ENCODE results near the gene PRKN.
"Not testable (repeated sequence)": the region's sequence is repeated elsewhere in the genome, so short reads cannot be mapped to it uniquely, and the experiment has no call there.

PRKN gene

GRCh38 chr6:161861061-161861460 is 866.5 kb downstream of the PRKN start:
- not testable (repeated sequence) for H3K36me3 ChIP-seq (ENCODE audit: control insufficient read depth, insufficient read depth, low read length); H3K27ac ChIP-seq (ENCODE audit: low read depth, low read length); H3K27me3 ChIP-seq (ENCODE audit: control insufficient read depth, insufficient read depth, low read length); H3K9ac ChIP-seq (ENCODE audit: low read length); H3K4me3 ChIP-seq (ENCODE audit: low read depth, low read length); H3K9me3 ChIP-seq (ENCODE audit: control insufficient read depth, insufficient read depth, low read depth, low read length); H3K4me1 ChIP-seq (ENCODE audit: control insufficient read depth, insufficient read depth, low read length)

GRCh38 chr6:161853657-161854056 is 873.9 kb downstream of the PRKN start:
- Histone ChIP-seq H3K27me3 (ENCODE audit: control insufficient read depth, insufficient read depth, low read length) (no peaks in the 10 kb centered on the region), H3K9me3 (ENCODE audit: control insufficient read depth, insufficient read depth, low read depth, low read length) (no peaks in the 10 kb centered on the region), H3K27ac (ENCODE audit: low read depth, low read length) (no peak overlapping the region), H3K4me3 (ENCODE audit: low read depth, low read length) (no peak overlapping the region), H3K9ac (ENCODE audit: low read length) (no peak overlapping the region), H3K36me3 (ENCODE audit: control insufficient read depth, insufficient read depth, low read length) (no peaks in the 10 kb centered on the region), H3K4me1 (ENCODE audit: control insufficient read depth, insufficient read depth, low read length) (0 out of 2 replicates have a peak, but pooled peaks cover 4% of the 10 kb centered on the region)

GRCh38 chr6:161851486-161851885 is 876.1 kb downstream of the PRKN start:
- H3K27ac ChIP-seq (ENCODE audit: low read depth, low read length); H3K9ac ChIP-seq (ENCODE audit: low read length); H3K4me1 ChIP-seq (ENCODE audit: control insufficient read depth, insufficient read depth, low read length); H3K9me3 ChIP-seq (ENCODE audit: control insufficient read depth, insufficient read depth, low read depth, low read length); H3K36me3 ChIP-seq (ENCODE audit: control insufficient read depth, insufficient read depth, low read length); H3K27me3 ChIP-seq (ENCODE audit: control insufficient read depth, insufficient read depth, low read length); H3K4me3 ChIP-seq (ENCODE audit: low read depth, low read length): not testable (repeated sequence)

GRCh38 chr6:161850562-161850961 is 877.0 kb downstream of the PRKN start:
- H3K27ac ChIP-seq (ENCODE audit: low read depth, low read length) = no peak overlapping the region

GRCh38 chr6:161847628-161848027 is 879.9 kb downstream of the PRKN start:
- Histone ChIP-seq H3K9ac (ENCODE audit: low read length) (no peak overlapping the region), H3K27ac (ENCODE audit: low read depth, low read length) (no peak overlapping the region), H3K4me1 (ENCODE audit: control insufficient read depth, insufficient read depth, low read length) (0 out of 2 replicates have a peak, but pooled peaks cover 4% of the 10 kb centered on the region)

More at GRCh38 chr6:161850562-161850961, 877.0 kb downstream of the PRKN start:
- H3K4me1 ChIP-seq (ENCODE audit: control insufficient read depth, insufficient read depth, low read length) = 0 out of 2 replicates have a peak, but pooled peaks cover 4% of the 10 kb centered on the region
- H3K9ac ChIP-seq (ENCODE audit: low read length) = no peak overlapping the region
- H3K36me3 ChIP-seq (ENCODE audit: control insufficient read depth, insufficient read depth, low read length) = no peaks in the 10 kb centered on the region
- no peak overlapping the region for H3K4me3 ChIP-seq (ENCODE audit: low read depth, low read length)
- H3K27me3 ChIP-seq (ENCODE audit: control insufficient read depth, insufficient read depth, low read length) = no peaks in the 10 kb centered on the region
- H3K9me3 ChIP-seq (ENCODE audit: control insufficient read depth, insufficient read depth, low read depth, low read length) = no peaks in the 10 kb centered on the region

GRCh38 chr6:161844804-161845203 is 882.8 kb downstream of the PRKN start:
- Histone ChIP-seq H3K4me3 (ENCODE audit: low read depth, low read length) (no peak overlapping the region), H3K27me3 (ENCODE audit: control insufficient read depth, insufficient read depth, low read length) (no peaks in the 10 kb centered on the region), H3K9me3 (ENCODE audit: control insufficient read depth, insufficient read depth, low read depth, low read length) (no peaks in the 10 kb centered on the region), H3K4me1 (ENCODE audit: control insufficient read depth, insufficient read depth, low read length) (no peaks in the 10 kb centered on the region), H3K27ac (ENCODE audit: low read depth, low read length) (no peak overlapping the region), H3K36me3 (ENCODE audit: control insufficient read depth, insufficient read depth, low read length) (no peaks in the 10 kb centered on the region), H3K9ac (ENCODE audit: low read length) (no peak overlapping the region)

More at GRCh38 chr6:161847628-161848027, 879.9 kb downstream of the PRKN start:
- Histone ChIP-seq H3K4me3 (ENCODE audit: low read depth, low read length) (no peak overlapping the region), H3K36me3 (ENCODE audit: control insufficient read depth, insufficient read depth, low read length) (no peaks in the 10 kb centered on the region), H3K27me3 (ENCODE audit: control insufficient read depth, insufficient read depth, low read length) (no peaks in the 10 kb centered on the region), H3K9me3 (ENCODE audit: control insufficient read depth, insufficient read depth, low read depth, low read length) (no peaks in the 10 kb centered on the region)

GRCh38 chr6:161843066-161843465 is 884.5 kb downstream of the PRKN start:
- peaks cover 12% of the 10 kb centered on the region for H3K4me1 ChIP-seq (ENCODE audit: control insufficient read depth, insufficient read depth, low read length)
- no peaks in the 10 kb centered on the region for H3K36me3 ChIP-seq (ENCODE audit: control insufficient read depth, insufficient read depth, low read length)
- H3K4me3 ChIP-seq (ENCODE audit: low read depth, low read length) = no peak overlapping the region
- H3K9me3 ChIP-seq (ENCODE audit: control insufficient read depth, insufficient read depth, low read depth, low read length) = no peaks in the 10 kb centered on the region
- no peaks in the 10 kb centered on the region for H3K27me3 ChIP-seq (ENCODE audit: control insufficient read depth, insufficient read depth, low read length)
- no peak overlapping the region for H3K9ac ChIP-seq (ENCODE audit: low read length)
- no peak overlapping the region for H3K27ac ChIP-seq (ENCODE audit: low read depth, low read length)

GRCh38 chr6:161840380-161840779 is 887.2 kb downstream of the PRKN start:
- no peak overlapping the region for H3K4me3 ChIP-seq (ENCODE audit: low read depth, low read length)
- no peak overlapping the region for H3K27ac ChIP-seq (ENCODE audit: low read depth, low read length)
- H3K9ac ChIP-seq (ENCODE audit: low read length) = no peak overlapping the region
- no peaks in the 10 kb centered on the region for H3K36me3 ChIP-seq (ENCODE audit: control insufficient read depth, insufficient read depth, low read length)
- peaks cover 33% of the 10 kb centered on the region for H3K4me1 ChIP-seq (ENCODE audit: control insufficient read depth, insufficient read depth, low read length)
- no peaks in the 10 kb centered on the region for H3K9me3 ChIP-seq (ENCODE audit: control insufficient read depth, insufficient read depth, low read depth, low read length)
- H3K27me3 ChIP-seq (ENCODE audit: control insufficient read depth, insufficient read depth, low read length) = no peaks in the 10 kb centered on the region

- no peak overlapping the region for H3K27ac ChIP-seq (ENCODE audit: low read depth, low read length)
- H3K36me3 ChIP-seq (ENCODE audit: control insufficient read depth, insufficient read depth, low read length) = no peaks in the 10 kb centered on the region
- H3K9ac ChIP-seq (ENCODE audit: low read length) = no peak overlapping the region
- H3K27me3 ChIP-seq (ENCODE audit: control insufficient read depth, insufficient read depth, low read length) = no peaks in the 10 kb centered on the region
- H3K4me3 ChIP-seq (ENCODE audit: low read depth, low read length) = peak overlapping the region; percentile 8; the same call in 1 of the 2 replicates
- H3K4me1 ChIP-seq (ENCODE audit: control insufficient read depth, insufficient read depth, low read length) = peaks cover 36% of the 10 kb centered on the region
- no peaks in the 10 kb centered on the region for H3K9me3 ChIP-seq (ENCODE audit: control insufficient read depth, insufficient read depth, low read depth, low read length)
These were observed 889.1 kb downstream of the PRKN start for GRCh38 chr6:161838306-161839035.

- peaks cover 36% of the 10 kb centered on the region for H3K4me1 ChIP-seq (ENCODE audit: control insufficient read depth, insufficient read depth, low read length)
- H3K9me3 ChIP-seq (ENCODE audit: control insufficient read depth, insufficient read depth, low read depth, low read length) = no peaks in the 10 kb centered on the region
- H3K36me3 ChIP-seq (ENCODE audit: control insufficient read depth, insufficient read depth, low read length) = no peaks in the 10 kb centered on the region
- H3K27me3 ChIP-seq (ENCODE audit: control insufficient read depth, insufficient read depth, low read length) = no peaks in the 10 kb centered on the region
- H3K27ac ChIP-seq (ENCODE audit: low read depth, low read length) = no peak overlapping the region
- H3K9ac ChIP-seq (ENCODE audit: low read length) = no peak overlapping the region
- no peak overlapping the region for H3K4me3 ChIP-seq (ENCODE audit: low read depth, low read length)
These were observed 889.7 kb downstream of the PRKN start for GRCh38 chr6:161837854-161838253.

GRCh38 chr6:161837449-161837735 is 890.2 kb downstream of the PRKN start:
- Histone ChIP-seq H3K27ac (ENCODE audit: low read depth, low read length) (no peak overlapping the region), H3K27me3 (ENCODE audit: control insufficient read depth, insufficient read depth, low read length) (no peaks in the 10 kb centered on the region), H3K36me3 (ENCODE audit: control insufficient read depth, insufficient read depth, low read length) (no peaks in the 10 kb centered on the region), H3K4me1 (ENCODE audit: control insufficient read depth, insufficient read depth, low read length) (peaks cover 36% of the 10 kb centered on the region), H3K9ac (ENCODE audit: low read length) (no peak overlapping the region), H3K4me3 (ENCODE audit: low read depth, low read length) (no peak overlapping the region), H3K9me3 (ENCODE audit: control insufficient read depth, insufficient read depth, low read depth, low read length) (no peaks in the 10 kb centered on the region)

All from HUES6 (cell line).